ENCODE measurements around the gene PER1. TPM values are rescaled to one million over a fixed set of nuclear protein-coding genes. Genes with fewer than 3 reads are reported as not detected.
A peak's percentile ranks its signal among the peaks of the same experiment; 100 is the strongest.

PER1 gene
- total and polyA plus RNA-seq, 9 of the 15 experiments (the other 6 are each of a cell fraction or from before 2014, with no cell fraction given), result 0.13 to 26.0 (median 3.4) TPM

DNA sequence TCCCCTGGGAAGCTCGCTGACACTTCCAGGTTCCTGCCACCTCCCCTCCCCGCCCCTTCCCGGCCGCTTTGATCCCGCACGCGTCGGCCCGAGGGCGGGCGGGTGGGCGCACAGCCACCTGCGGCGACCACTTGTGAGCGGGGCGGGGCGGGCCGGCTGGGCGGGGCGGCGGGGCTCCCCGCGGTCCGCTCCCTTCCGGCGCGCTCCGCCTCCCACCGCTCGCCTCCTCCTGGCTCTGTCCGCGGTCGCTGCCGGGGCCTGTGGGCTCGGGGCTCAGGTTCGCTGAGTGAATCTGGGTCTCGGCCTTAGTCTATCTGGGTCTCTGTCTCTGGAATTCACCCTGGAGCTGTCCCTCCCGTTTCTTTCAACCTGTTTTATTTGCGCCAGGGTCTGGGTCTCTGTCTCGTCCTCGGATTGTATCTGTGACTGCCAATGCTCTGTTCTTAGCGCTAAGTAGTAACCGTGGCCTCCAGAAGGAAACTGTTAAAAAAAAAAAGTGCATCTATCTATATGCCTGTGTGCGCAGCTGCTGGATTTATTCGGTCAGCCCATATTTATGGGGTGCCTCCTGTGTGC lies 25.6 kb downstream of the PER1 start (continued):
- TF ChIP-seq, protein P1, sequence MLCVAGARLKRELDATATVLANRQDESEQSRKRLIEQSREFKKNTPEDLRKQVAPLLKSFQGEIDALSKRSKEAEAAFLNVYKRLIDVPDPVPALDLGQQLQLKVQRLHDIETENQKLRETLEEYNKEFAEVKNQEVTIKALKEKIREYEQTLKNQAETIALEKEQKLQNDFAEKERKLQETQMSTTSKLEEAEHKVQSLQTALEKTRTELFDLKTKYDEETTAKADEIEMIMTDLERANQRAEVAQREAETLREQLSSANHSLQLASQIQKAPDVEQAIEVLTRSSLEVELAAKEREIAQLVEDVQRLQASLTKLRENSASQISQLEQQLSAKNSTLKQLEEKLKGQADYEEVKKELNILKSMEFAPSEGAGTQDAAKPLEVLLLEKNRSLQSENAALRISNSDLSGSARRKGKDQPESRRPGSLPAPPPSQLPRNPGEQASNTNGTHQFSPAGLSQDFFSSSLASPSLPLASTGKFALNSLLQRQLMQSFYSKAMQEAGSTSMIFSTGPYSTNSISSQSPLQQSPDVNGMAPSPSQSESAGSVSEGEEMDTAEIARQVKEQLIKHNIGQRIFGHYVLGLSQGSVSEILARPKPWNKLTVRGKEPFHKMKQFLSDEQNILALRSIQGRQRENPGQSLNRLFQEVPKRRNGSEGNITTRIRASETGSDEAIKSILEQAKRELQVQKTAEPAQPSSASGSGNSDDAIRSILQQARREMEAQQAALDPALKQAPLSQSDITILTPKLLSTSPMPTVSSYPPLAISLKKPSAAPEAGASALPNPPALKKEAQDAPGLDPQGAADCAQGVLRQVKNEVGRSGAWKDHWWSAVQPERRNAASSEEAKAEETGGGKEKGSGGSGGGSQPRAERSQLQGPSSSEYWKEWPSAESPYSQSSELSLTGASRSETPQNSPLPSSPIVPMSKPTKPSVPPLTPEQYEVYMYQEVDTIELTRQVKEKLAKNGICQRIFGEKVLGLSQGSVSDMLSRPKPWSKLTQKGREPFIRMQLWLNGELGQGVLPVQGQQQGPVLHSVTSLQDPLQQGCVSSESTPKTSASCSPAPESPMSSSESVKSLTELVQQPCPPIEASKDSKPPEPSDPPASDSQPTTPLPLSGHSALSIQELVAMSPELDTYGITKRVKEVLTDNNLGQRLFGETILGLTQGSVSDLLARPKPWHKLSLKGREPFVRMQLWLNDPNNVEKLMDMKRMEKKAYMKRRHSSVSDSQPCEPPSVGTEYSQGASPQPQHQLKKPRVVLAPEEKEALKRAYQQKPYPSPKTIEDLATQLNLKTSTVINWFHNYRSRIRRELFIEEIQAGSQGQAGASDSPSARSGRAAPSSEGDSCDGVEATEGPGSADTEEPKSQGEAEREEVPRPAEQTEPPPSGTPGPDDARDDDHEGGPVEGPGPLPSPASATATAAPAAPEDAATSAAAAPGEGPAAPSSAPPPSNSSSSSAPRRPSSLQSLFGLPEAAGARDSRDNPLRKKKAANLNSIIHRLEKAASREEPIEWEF (CRISPR knock-in tag; IDR thresholded peaks at IDR 0.05), result no peak
- TF ChIP-seq KDM5B (IDR thresholded peaks at IDR 0.05; ENCODE audit: insufficient replicate concordance, low read depth, low read length) (peak; percentile 41), PHF8 (IDR thresholded peaks at IDR 0.05; ENCODE audit: borderline replicate concordance, low read length) (peak; percentile 29; the same call in 1 of the 2 replicates), ELF4 (CRISPR knock-in tag; IDR thresholded peaks at IDR 0.05) (no peak), YBX1 (IDR thresholded peaks at IDR 0.05) (no peak), TBP (optimal IDR thresholded peaks at IDR 0.05; ENCODE audit: low read depth, low read length) (peak; percentile 16), ZNF384 (IDR thresholded peaks at IDR 0.05; ENCODE audit: low read depth, low read length) (peak; percentile 69), ZC3H4 (CRISPR knock-in tag; IDR thresholded peaks at IDR 0.05; ENCODE audit: borderline replicate concordance) (no peak), ZC3H11A (IDR thresholded peaks at IDR 0.05; ENCODE audit: low read depth, low read length) (no peak), HINFP (tag; conservative IDR thresholded peaks at IDR 0.05; ENCODE audit: low read depth) (peak; percentile 96)
- TF ChIP-seq, protein P2, sequence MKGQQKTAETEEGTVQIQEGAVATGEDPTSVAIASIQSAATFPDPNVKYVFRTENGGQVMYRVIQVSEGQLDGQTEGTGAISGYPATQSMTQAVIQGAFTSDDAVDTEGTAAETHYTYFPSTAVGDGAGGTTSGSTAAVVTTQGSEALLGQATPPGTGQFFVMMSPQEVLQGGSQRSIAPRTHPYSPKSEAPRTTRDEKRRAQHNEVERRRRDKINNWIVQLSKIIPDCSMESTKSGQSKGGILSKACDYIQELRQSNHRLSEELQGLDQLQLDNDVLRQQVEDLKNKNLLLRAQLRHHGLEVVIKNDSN (CRISPR knock-in tag; IDR thresholded peaks at IDR 0.05), result no peak
- TF ChIP-seq, protein P3, sequence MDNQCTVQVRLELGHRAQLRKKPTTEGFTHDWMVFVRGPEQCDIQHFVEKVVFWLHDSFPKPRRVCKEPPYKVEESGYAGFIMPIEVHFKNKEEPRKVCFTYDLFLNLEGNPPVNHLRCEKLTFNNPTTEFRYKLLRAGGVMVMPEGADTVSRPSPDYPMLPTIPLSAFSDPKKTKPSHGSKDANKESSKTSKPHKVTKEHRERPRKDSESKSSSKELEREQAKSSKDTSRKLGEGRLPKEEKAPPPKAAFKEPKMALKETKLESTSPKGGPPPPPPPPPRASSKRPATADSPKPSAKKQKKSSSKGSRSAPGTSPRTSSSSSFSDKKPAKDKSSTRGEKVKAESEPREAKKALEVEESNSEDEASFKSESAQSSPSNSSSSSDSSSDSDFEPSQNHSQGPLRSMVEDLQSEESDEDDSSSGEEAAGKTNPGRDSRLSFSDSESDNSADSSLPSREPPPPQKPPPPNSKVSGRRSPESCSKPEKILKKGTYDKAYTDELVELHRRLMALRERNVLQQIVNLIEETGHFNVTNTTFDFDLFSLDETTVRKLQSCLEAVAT (IDR thresholded peaks at IDR 0.05), result peak in 1 of 2 experiments; percentile 78; a peak in 2 of 4 replicates

Measured in K562 (cell line).